Endothelial cell of umbilical vein (primary cell): Measurements from ENCODE around the gene NINL.

Source experiments
- EZH2 ChIP-seq: IDR thresholded peaks from 2 replicates; pipeline ENCODE4 v1.6.1; 2012; ENCODE audit warnings: borderline replicate concordance, low read depth, mild to moderate bottlenecking, moderate library complexity, low read length, inconsistent platforms; ENCODE audit not compliant: severe bottlenecking
- GATA2 ChIP-seq: IDR thresholded peaks from 2 replicates; pipeline ENCODE4 v1.7.0; 2011; ENCODE audit warnings: low read depth, mild to moderate bottlenecking, moderate library complexity, mixed read lengths, low read length; ENCODE audit not compliant: insufficient read length, insufficient read depth
- JUN ChIP-seq: IDR thresholded peaks from 2 replicates; pipeline ENCODE4 v1.6.1; 2011; ENCODE audit warnings: borderline replicate concordance, low read depth; ENCODE audit not compliant: insufficient read length, insufficient read depth
- POLR2A ChIP-seq: IDR thresholded peaks from 2 replicates; pipeline ENCODE4 v1.6.1; 2012; ENCODE audit warnings: low read depth, mild to moderate bottlenecking, control low read depth, low read length
- POLR2AphosphoS5 ChIP-seq: IDR thresholded peaks from 2 replicates; pipeline ENCODE4 v1.6.1; 2012; ENCODE audit warnings: low read depth, mild to moderate bottlenecking, control low read depth, low read length, moderate library complexity; ENCODE audit not compliant: insufficient read depth
- TF ChIP-seq, protein P1 (sequence below), 2 donors: IDR thresholded peaks; 1 replicate in 1 of 2; 2 replicates in 1 of 2; pipeline ENCODE4 v1.5.1; 2011; ENCODE audit warnings: low read length in 2 of 2, mild to moderate bottlenecking in 2 of 2, moderate library complexity in 2 of 2, control low read depth in 1 of 2, inconsistent platforms in 1 of 2, low read depth in 1 of 2; ENCODE audit not compliant: insufficient read depth in 1 of 2; ENCODE audit errors: extremely low read depth in 1 of 2

GRCh38 chr20:25487975-25488374 lies 97.4 kb downstream of the NINL start:
- TF ChIP-seq, protein P1, sequence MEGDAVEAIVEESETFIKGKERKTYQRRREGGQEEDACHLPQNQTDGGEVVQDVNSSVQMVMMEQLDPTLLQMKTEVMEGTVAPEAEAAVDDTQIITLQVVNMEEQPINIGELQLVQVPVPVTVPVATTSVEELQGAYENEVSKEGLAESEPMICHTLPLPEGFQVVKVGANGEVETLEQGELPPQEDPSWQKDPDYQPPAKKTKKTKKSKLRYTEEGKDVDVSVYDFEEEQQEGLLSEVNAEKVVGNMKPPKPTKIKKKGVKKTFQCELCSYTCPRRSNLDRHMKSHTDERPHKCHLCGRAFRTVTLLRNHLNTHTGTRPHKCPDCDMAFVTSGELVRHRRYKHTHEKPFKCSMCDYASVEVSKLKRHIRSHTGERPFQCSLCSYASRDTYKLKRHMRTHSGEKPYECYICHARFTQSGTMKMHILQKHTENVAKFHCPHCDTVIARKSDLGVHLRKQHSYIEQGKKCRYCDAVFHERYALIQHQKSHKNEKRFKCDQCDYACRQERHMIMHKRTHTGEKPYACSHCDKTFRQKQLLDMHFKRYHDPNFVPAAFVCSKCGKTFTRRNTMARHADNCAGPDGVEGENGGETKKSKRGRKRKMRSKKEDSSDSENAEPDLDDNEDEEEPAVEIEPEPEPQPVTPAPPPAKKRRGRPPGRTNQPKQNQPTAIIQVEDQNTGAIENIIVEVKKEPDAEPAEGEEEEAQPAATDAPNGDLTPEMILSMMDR (IDR thresholded peaks at IDR 0.05; ENCODE audit: extremely low read depth in 1 of 2, insufficient read depth in 1 of 2, low read depth in 1 of 2, low read length in 2 of 2), result no peak
- TF ChIP-seq JUN, result no peak
- no peak for TF ChIP-seq POLR2A
- TF ChIP-seq POLR2AphosphoS5, result no peak
- TF ChIP-seq EZH2, result no peak
- TF ChIP-seq GATA2, result no peak
